Amniotic epithelial cell (primary cell): Measurements from ENCODE around the gene DIP2C.
"Not testable (repeated sequence)": the region's sequence is repeated elsewhere in the genome, so short reads cannot be mapped to it uniquely, and the experiment has no call there.

Source experiments
- DNase-seq: peaks from one replicate; pipeline ENCODE4 v3.0.0-alpha.2; 2010; ENCODE audit warnings: low read depth

The DIP2C gene

DNA sequence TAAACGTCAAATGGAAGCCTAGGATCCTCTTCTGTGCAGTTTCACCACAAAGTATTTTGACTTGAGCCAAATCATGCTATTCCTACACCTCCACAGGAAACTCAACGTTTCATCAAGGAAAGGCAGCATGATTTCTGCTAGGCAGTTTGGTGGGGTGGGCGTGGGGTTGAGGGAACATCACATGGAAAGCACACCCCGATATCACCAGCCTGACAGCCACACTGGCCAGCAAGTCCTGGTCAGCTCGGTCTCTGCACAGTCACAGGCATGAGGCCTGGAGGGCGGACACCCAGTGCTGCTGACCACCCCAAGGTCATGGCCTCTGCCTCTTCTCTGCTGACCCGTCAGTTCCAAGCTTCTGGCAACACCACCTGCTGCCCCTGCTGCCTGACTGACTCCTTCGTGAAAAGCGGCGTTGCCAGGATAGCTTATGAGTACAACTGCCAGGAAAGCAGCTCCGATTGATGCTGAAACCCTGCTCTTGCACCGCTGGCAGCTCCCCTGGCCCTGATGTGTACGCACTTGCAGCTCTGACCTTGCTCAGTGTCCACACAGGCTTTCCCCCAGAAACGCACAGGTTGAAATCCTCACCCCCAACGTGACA is 171.5 kb downstream of the DIP2C start:
- DNase-seq = no peak

DNA sequence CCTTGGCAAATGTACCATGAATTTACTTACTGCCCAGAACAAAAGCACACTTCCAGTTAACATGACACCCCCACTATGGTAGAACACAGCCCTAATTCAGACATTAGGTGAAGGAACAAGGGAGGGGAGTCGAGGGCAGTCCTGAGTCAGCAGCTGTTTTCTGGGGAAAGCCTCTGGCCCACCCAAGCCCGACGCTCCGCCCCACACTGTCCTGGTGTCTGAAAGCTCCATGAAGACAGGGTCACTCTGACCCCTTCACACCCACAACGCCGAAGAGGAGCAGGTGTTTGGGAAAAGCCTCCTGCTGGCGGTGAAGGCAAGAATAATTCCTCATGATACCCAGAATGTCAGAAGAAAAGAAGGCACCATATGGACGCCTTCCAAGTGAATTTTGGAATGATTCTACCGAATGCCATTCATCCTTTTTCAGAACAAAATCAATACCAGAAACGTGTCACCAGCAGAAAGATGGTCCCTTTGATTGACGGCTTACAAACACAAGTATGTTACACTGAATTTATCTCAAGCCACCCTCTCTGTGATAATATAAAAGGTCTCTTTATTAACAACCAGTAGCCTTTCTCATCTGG is 172.1 kb downstream of the DIP2C start:
- DNase-seq = no peak

DNA sequence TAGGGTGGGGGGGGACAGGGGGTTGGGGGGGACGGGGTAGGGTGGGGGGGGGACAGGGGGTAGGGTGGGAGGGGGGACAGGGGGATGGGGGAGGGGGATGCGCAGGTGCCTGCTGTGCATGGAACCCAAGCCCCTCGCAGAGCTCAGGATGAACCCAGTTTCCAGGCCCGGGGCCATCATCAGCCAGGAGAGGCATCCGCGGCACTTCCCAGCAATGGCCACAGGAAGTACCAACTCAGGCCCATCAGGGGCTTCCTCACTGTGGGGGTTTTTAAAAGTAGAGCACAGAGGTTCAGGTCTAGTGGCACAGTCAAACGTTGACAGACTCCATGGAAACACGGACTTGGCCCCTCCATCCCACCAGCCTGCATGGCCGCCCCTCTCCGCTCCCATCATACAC is 172.7 kb downstream of the DIP2C start:
- DNase-seq = no peak

DNA sequence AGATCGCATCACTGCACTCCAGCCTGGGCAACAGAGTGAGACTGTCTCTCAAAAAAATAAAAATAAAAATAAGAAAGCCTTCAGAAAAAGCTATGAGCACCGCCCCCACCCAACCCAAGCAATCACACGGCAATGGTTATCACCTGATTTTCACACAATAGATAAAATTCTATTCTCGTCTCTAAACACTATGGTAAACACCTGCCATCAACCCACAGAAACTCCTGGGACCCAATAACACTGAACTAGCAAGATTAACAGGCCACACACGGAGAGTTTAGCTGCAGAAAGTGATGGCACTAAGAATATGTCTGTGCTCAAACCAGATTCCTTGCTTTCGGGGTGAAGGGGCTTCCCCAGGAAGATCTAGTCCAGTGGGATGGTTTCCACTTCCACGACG is 173.8 kb downstream of the DIP2C start:
- DNase-seq = no peak

GRCh38 chr10:514137-514671 is 175.3 kb downstream of the DIP2C start:
- no peak for DNase-seq

DNA sequence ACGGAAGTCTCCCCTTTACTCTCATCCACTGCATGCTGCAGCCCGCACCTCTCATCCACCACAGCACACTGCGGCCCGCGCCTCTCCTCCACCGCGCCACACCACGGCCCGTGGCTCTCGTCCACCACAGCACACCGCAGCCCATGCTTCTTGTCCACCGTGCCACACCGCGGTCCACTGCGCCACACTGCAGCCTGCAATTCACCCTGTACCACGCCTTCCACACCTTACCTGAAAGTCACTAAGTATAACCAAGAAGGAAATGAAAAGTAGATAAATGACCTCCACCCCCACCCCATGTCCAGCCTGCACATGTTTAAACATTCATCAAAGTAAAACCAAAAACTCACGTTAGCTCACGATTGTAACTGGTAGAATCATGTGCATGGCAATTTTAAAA is 176.1 kb downstream of the DIP2C start:
- no peak for DNase-seq

DNA sequence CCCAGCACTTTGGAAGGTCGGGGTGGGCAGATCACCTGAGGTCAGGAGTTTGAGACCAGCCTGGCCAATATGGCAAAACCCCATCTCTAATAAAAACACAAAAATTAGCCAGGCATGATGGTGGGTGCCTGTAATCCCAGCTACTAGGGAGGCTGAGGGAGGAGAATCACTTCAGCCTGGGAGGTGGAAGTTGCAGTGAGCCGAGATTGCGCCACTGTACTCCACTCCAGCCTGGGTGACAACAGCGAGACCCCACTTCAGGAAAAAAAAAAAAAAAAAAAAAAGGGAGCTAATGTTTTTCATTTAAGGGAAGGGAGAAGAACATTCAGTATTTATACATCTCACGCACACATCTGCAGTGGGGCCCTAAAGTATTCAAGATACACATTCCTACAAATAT is 176.8 kb downstream of the DIP2C start:
- DNase-seq = not testable (repeated sequence)

- DNase-seq = no peak
These were observed 177.6 kb downstream of the DIP2C start for GRCh38 chr10:511849-512191.

GRCh38 chr10:511101-511848 is 178.2 kb downstream of the DIP2C start:
- DNase-seq = peak; percentile 92

DNA sequence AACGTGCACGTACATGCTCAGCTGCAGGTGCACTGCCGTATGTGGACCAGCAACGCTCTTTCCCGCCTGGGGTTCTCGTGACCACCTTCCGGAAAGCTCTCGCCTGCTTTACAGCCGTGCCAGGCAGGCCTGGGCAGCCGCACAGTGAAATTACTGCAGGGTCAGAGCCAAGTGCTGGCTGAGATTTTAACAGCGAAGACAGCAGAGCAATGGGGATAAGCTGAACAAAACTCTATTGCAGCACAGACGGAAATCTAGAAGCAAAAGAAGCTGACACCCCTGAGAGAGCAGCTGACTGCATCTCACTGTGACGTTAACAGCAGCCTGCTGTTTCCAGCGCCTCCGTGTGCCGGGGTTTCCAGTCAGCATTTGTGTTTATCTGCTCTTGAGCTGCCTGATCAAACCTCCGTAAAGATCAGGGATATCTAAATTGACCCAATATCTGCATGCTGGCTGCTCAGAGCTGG is 179.0 kb downstream of the DIP2C start:
- no peak for DNase-seq

GRCh38 chr10:509361-510102 is 179.9 kb downstream of the DIP2C start:
- DNase-seq = no peak

GRCh38 chr10:508726-509125 is 180.7 kb downstream of the DIP2C start:
- no peak for DNase-seq

DNA sequence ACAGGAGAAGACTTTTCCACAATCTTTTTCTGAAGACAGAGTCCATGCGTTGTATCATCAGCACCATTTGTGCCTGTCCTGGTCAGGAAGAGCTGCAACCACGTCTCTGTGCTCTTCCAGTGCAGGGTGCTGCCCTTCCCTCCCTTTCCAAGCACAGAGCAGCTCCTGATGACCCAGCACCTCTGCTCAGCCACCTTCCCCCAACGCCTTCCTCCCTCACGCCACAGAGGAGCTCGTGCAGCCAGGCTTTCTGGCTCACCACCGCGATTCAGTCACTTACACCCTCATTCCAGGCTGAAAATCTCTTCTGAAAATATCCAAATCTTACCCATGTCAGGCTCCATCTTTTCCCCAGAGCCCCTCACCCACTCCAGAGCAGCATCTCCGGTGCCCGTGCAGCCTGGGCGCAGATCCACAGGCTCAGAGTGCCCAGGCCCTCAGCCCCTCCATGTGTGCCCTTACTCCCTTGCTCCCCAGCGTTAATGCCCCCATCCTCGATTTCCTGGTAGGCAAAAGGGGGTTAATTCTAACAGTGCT is 181.5 kb downstream of the DIP2C start:
- DNase-seq = no peak

DNA sequence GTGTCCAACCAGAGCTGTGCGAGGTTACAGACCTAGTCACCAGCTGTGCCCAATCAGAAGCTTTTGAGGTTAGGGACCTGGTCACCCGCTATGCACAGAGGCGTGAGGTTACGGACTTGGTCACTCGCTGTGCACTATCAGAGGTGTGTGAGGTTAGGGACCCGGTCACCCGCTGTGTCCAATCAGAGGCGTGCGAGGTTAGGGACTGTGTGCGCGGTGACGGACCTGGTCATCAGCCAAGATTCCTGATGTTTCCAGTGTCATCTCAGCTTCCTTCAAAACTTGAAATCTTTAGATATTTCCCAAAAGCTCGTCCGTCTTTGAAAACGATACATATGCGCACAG is 182.1 kb downstream of the DIP2C start:
- DNase-seq = no peak

- no peak for DNase-seq
These were observed 182.8 kb downstream of the DIP2C start for GRCh38 chr10:506451-507354.

GRCh38 chr10:505419-505818 is 184.0 kb downstream of the DIP2C start:
- DNase-seq = no peak

- no peak for DNase-seq
These were observed 184.7 kb downstream of the DIP2C start for GRCh38 chr10:504806-505205.

- DNase-seq = no peak
These were observed 185.3 kb downstream of the DIP2C start for GRCh38 chr10:504121-504611.

GRCh38 chr10:501596-501995 is 187.9 kb downstream of the DIP2C start:
- peak; percentile 28 for DNase-seq

- peak; percentile 54 for DNase-seq
These were observed 188.6 kb downstream of the DIP2C start for GRCh38 chr10:500876-501275.

DNA sequence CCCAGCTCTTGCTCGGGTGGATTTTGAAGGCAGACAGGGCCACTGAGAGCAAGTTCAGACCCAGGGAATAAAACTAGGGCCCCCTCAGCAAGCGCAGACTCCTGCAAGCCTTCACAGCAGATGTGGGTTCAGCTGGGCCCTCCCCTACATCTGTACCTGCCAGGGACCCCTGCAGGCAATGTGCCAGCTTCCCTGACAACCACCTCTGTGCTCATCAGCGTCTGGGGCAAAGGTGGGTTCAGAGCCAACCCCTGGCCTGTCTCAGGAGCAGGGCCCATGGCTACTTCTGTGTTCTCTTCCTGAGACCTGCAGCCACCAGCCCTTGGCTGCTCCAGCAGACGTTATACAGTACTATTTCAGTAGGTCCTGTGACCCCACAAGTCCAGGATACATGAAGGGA is 189.5 kb downstream of the DIP2C start:
- no peak for DNase-seq
